Measurements from ENCODE around the gene RNU5B-1. TPM values are rescaled to one million over a fixed set of nuclear protein-coding genes. Genes with fewer than 3 reads are reported as not detected.
"Not testable (repeated sequence)": the region's sequence is repeated elsewhere in the genome, so short reads cannot be mapped to it uniquely, and the experiment has no call there.

Gene RNU5B-1
- total RNA-seq, 4 donors from 2014 or later = not detected

DNA sequence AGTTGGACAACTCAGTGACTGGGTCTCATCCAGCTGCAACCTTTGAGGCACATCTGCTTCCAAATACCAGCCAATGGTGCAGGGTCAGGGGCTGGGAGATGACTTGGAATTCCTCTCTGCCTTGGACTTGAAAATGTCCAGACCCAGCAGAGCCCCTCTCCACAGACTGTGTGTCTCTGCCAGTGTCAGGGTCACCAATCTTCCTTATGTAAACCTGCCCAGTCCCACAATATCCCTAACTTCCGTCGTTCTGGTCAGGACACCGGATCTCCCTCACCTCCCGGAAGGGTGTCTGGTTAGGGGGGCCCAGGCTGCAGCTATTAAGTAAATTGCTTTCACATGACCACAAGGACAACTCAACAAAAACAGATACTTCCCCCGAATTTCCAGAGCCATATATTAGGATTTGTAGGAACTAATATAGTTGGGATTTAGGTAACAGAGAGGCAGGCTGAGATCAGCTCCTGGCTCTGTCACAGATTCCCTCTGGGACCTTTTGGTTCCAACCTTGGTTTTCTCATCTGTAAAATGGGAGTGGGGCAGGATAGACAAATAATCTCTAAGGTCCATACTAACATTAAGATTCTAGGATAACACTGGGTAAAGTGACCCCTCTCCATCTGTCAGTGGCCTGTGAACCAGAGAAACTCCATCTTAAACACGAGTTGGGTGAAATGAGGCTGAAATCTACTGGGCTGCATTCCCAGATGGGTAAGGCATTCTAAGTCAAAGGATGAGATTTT is 42.5 kb downstream of the RNU5B-1 start:
- Histone ChIP-seq H3K36me3 (no peaks in the 10 kb centered on the region), H3K9me3 (no peaks in the 10 kb centered on the region), H3K4me1 (no peaks in the 10 kb centered on the region), H3K4me3 (no peak overlapping the region), H3K27ac (no peak overlapping the region), H3K27me3 (peaks cover 9% of the 10 kb centered on the region)
- DNase-seq (ENCODE audit: low spot score in 2 of 2) = no peak
- no peak for TF ChIP-seq POLR2A (IDR thresholded peaks at IDR 0.05)
- no peak for TF ChIP-seq EP300 (IDR thresholded peaks at IDR 0.05)
- TF ChIP-seq POLR2AphosphoS5 (IDR thresholded peaks at IDR 0.05) = no peak
- TF ChIP-seq, protein P1, sequence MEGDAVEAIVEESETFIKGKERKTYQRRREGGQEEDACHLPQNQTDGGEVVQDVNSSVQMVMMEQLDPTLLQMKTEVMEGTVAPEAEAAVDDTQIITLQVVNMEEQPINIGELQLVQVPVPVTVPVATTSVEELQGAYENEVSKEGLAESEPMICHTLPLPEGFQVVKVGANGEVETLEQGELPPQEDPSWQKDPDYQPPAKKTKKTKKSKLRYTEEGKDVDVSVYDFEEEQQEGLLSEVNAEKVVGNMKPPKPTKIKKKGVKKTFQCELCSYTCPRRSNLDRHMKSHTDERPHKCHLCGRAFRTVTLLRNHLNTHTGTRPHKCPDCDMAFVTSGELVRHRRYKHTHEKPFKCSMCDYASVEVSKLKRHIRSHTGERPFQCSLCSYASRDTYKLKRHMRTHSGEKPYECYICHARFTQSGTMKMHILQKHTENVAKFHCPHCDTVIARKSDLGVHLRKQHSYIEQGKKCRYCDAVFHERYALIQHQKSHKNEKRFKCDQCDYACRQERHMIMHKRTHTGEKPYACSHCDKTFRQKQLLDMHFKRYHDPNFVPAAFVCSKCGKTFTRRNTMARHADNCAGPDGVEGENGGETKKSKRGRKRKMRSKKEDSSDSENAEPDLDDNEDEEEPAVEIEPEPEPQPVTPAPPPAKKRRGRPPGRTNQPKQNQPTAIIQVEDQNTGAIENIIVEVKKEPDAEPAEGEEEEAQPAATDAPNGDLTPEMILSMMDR (IDR thresholded peaks at IDR 0.05) = no peak
- 78% methylated on average over 6 of the region's 6 CpGs for WGBS

DNA sequence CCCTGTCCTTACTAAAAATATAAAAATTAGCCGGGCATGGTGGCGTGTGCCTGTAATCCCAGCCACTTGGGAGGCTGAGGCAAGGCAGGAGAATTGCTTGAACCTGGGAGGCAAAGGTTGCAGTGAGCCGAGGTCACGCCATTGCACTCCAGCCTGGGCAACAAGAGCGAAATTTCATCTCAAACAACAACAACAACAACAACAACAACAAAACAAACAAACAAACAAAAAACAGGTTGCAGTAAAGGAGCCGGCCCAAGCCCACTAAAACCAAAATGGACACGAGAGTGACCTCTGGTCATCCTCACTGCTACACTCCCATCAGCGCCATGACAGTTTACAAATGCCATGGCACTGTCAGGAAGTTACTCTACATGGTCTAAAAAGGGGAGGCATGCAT is 43.3 kb downstream of the RNU5B-1 start:
- DNase-seq (ENCODE audit: low spot score in 2 of 2); H3K4me3 ChIP-seq; H3K9me3 ChIP-seq; H3K36me3 ChIP-seq; H3K4me1 ChIP-seq; H3K27ac ChIP-seq; H3K27me3 ChIP-seq: not testable (repeated sequence)
- 90% methylated on average over 8 of the region's 8 CpGs for WGBS

DNA sequence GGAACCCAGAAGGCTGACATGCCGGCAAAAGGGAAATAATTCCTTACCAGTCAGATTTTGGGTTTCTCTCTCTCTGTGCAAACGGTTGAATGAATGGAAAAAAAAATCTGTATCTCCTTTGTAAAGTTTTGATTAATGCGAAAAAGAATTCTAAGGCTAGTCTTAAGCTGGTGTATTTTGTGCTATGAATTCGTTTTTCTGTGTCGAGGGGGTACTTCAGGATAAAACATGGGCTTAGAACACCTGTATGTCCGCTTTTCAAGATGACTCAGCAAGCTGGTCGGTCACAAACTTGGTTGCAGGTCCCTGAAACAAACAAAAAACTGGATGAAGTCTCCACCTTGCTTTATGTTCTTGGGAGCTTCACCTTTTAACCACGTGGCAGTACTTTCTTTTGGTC is 44.9 kb downstream of the RNU5B-1 start:
- H3K36me3 ChIP-seq = no peaks in the 10 kb centered on the region
- TF ChIP-seq EP300 (IDR thresholded peaks at IDR 0.05) = no peak
- no peak for TF ChIP-seq POLR2AphosphoS5 (IDR thresholded peaks at IDR 0.05)
- TF ChIP-seq, protein P1 (IDR thresholded peaks at IDR 0.05) = no peak
- TF ChIP-seq POLR2A (IDR thresholded peaks at IDR 0.05) = no peak
- H3K4me3 ChIP-seq = no peak overlapping the region
- no peaks in the 10 kb centered on the region for H3K9me3 ChIP-seq
- no peak overlapping the region for H3K27ac ChIP-seq
- no peak for DNase-seq (ENCODE audit: low spot score in 2 of 2)
- peaks cover 15% of the 10 kb centered on the region for H3K27me3 ChIP-seq
- 73% methylated on average over 8 of the region's 8 CpGs for WGBS
- no peaks in the 10 kb centered on the region for H3K4me1 ChIP-seq

DNA sequence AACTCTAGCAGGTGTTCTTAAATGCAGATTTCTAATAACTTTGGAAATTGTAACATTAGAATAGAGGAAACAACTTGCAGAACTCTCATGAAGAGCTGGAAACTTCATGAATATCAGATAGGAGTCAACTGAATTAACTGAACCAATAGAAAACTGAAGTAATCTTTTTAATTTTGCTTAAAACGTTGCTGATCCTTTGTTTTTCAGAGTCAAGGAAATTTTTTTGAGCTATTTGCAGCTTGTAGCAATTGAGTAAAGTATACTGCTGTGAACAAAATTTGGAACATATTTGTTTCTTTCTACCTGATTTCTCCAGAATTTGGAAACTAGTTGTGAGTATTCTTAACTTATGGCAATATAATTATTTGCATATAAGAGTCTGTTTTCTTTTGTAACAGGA is 47.5 kb downstream of the RNU5B-1 start:
- not testable (repeated sequence) for H3K9me3 ChIP-seq; H3K27ac ChIP-seq; H3K36me3 ChIP-seq; DNase-seq (ENCODE audit: low spot score in 2 of 2); H3K4me3 ChIP-seq
- 67% methylated on average over 1 of the region's 1 CpG for WGBS
- Histone ChIP-seq H3K4me1 (peaks cover 11% of the 10 kb centered on the region), H3K27me3 (peaks cover 28% of the 10 kb centered on the region)

Other genes starting within 250 kb of the RNU5B-1 start
- gene RASL12, start 236.7 kb upstream of the RNU5B-1 start, total RNA-seq = 1 to 10 TPM; 4.8 to 9.7 (median 6.7) TPM
- gene KBTBD13, start 227.9 kb upstream of the RNU5B-1 start, total RNA-seq = not detected
- 10 to 100 TPM in 1 of 4 donors, 1 to 10 TPM in 3; 2.3 to 21.4 (median 5.6) TPM for gene UBAP1L, start 189.5 kb upstream of the RNU5B-1 start, total RNA-seq
- gene PDCD7, start 170.9 kb upstream of the RNU5B-1 start, total RNA-seq = 10 to 100 TPM; 18.1 to 46.3 (median 22.0) TPM
- 100 to 1,000 TPM in 1 of 4 donors, 10 to 100 TPM in 3; 45.5 to 103 (median 58.3) TPM for gene CLPX, start 119.3 kb upstream of the RNU5B-1 start, total RNA-seq
- gene CILP, start 93.2 kb upstream of the RNU5B-1 start, total RNA-seq = 10 to 100 TPM in 3 of 4 donors, 1 to 10 TPM in 1; 2.7 to 15.2 (median 11.3) TPM
- gene PARP16, start 17.8 kb upstream of the RNU5B-1 start, total RNA-seq = 10 to 100 TPM in 3 of 4 donors, 1 to 10 TPM in 1; 8.2 to 16.7 (median 11.7) TPM
- not detected for gene RNU5A-1, start 8.6 kb upstream of the RNU5B-1 start, total RNA-seq
- not detected for gene IGDCC3, start 73.3 kb downstream of the RNU5B-1 start, total RNA-seq
- gene IGDCC4, start 118.3 kb downstream of the RNU5B-1 start, total RNA-seq = 1 to 10 TPM in 1 of 4 donors, under 1 TPM in 3; 0.16 to 1.4 (median 0.35) TPM
- 10 to 100 TPM; 22.2 to 58.3 (median 33.5) TPM for gene DPP8, start 213.0 kb downstream of the RNU5B-1 start, total RNA-seq
- 10 to 100 TPM; 36.6 to 65.2 (median 44.9) TPM for gene HACD3, start 225.8 kb downstream of the RNU5B-1 start, total RNA-seq